Measurements from ENCODE around the gene NCAPG. TPM values are rescaled to one million over a fixed set of nuclear protein-coding genes. Genes with fewer than 3 reads are reported as not detected.

The NCAPG gene
- total RNA-seq, 1 donor from 2014 or later = 211 TPM

DNA sequence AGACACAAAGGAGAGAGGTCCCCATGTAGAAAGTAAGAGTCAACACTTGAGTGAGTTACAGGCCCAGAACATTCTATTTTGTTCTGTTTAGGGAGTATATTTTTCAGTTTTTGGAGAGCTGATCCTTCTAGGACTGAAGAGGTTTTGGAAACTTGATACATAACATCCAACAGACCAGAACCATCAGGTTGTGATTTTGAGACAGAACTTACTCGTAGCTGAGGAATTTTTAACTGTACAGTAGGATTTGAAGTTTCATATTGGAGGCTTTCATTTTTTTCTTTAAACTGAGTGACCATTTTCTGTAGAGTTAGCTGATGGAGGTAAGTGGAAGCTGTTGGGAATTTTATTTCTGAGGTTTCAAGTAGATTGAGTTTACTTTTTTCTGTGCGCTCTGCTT lies 73.3 kb downstream of the NCAPG start:
- Histone ChIP-seq H3F3A (ENCODE audit: low read depth) (no peaks in the 10 kb centered on the region), H3K79me2 (ENCODE audit: low read depth) (no peaks in the 10 kb centered on the region), H3K9me3 (ENCODE audit: low read depth) (no peaks in the 10 kb centered on the region), H3K4me2 (no peak overlapping the region), H3K4me3 (no peak overlapping the region), H3K27me3 (no peaks in the 10 kb centered on the region), H2AFZ (replicated peaks) (no peak overlapping the region), H3K9ac (no peak overlapping the region), H4K20me1 (ENCODE audit: low read depth) (no peaks in the 10 kb centered on the region), H3K4me1 (no peaks in the 10 kb centered on the region), H3K36me3 (no peaks in the 10 kb centered on the region), H3K27ac (no peak overlapping the region)
- no peak for DNase-seq (ENCODE audit: low spot score)
- no peaks in the 10 kb centered on the region for H3K27me3 Mint-ChIP-seq (ENCODE audit: insufficient read depth, low read depth)
- TF ChIP-seq, protein P1, sequence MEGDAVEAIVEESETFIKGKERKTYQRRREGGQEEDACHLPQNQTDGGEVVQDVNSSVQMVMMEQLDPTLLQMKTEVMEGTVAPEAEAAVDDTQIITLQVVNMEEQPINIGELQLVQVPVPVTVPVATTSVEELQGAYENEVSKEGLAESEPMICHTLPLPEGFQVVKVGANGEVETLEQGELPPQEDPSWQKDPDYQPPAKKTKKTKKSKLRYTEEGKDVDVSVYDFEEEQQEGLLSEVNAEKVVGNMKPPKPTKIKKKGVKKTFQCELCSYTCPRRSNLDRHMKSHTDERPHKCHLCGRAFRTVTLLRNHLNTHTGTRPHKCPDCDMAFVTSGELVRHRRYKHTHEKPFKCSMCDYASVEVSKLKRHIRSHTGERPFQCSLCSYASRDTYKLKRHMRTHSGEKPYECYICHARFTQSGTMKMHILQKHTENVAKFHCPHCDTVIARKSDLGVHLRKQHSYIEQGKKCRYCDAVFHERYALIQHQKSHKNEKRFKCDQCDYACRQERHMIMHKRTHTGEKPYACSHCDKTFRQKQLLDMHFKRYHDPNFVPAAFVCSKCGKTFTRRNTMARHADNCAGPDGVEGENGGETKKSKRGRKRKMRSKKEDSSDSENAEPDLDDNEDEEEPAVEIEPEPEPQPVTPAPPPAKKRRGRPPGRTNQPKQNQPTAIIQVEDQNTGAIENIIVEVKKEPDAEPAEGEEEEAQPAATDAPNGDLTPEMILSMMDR (IDR thresholded peaks at IDR 0.05) = no peak
- TF ChIP-seq EZH2 (IDR thresholded peaks at IDR 0.05) (no peak), EZH2phosphoT487 (IDR thresholded peaks at IDR 0.05) (no peak)
- H3K27ac Mint-ChIP-seq = no peak overlapping the region
- no peaks in the 10 kb centered on the region for H3K4me1 Mint-ChIP-seq
- H3K9me3 Mint-ChIP-seq = no peaks in the 10 kb centered on the region
- H3K4me3 Mint-ChIP-seq = no peak overlapping the region
- H3K36me3 Mint-ChIP-seq = peaks cover 8% of the 10 kb centered on the region

DNA sequence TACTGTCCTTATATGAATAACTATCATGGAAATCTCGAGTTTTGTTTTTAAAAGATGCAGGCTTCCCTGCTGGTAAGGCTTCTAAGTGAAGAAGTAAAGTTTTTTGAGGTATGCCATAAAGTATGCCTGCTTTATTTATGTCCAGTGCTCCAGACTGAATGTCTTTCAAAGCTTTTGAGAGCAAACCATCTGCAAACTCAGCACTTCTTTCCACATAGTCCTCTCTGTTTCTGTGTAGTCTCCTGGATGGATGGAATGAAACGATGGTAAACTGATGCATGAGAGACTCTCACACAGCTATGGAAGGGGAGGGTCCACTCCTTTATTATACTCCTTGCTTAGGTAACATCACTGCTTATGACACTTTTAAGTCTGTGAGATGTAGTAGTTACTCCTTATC lies 73.7 kb downstream of the NCAPG start:
- TF ChIP-seq, protein P1 (IDR thresholded peaks at IDR 0.05) = no peak
- TF ChIP-seq EZH2phosphoT487 (IDR thresholded peaks at IDR 0.05) (no peak), EZH2 (IDR thresholded peaks at IDR 0.05) (no peak)
- no peaks in the 10 kb centered on the region for H3K36me3 ChIP-seq
- H3K4me2 ChIP-seq = no peak overlapping the region
- no peaks in the 10 kb centered on the region for H3K4me1 ChIP-seq
- H3K79me2 ChIP-seq (ENCODE audit: low read depth) = no peaks in the 10 kb centered on the region
- Mint-ChIP-seq H3K36me3 (peaks cover 8% of the 10 kb centered on the region), H3K27me3 (ENCODE audit: insufficient read depth, low read depth) (no peaks in the 10 kb centered on the region), H3K27ac (no peak overlapping the region), H3K4me1 (no peaks in the 10 kb centered on the region), H3K4me3 (no peak overlapping the region), H3K9me3 (no peaks in the 10 kb centered on the region)
- H3K9me3 ChIP-seq (ENCODE audit: low read depth) = no peaks in the 10 kb centered on the region
- no peaks in the 10 kb centered on the region for H4K20me1 ChIP-seq (ENCODE audit: low read depth)
- no peaks in the 10 kb centered on the region for H3F3A ChIP-seq (ENCODE audit: low read depth)
- no peaks in the 10 kb centered on the region for H3K27me3 ChIP-seq
- H3K9ac ChIP-seq = no peak overlapping the region
- no peak overlapping the region for H3K27ac ChIP-seq
- no peak overlapping the region for H3K4me3 ChIP-seq
- no peak overlapping the region for H2AFZ ChIP-seq (replicated peaks)
- DNase-seq (ENCODE audit: low spot score) = no peak

DNA sequence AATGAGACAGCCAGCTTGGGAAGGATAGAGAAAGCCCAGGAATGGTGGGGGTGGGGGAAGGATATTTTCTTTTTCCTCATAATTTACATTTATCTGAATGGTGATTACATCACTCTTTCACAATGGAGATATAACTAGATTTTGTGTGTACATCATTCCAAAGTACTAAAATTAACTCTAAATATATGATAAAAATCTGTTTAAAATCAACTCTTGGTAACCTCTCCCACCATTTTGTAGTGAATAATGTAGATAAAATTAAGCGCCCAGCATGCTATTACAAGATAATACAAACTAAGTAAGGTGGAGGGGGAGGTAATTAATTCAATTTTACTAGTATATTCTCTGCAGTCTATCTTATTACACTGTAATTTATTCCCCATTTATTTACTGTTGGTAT lies 78.9 kb downstream of the NCAPG start:
- no peak overlapping the region for H3K4me3 ChIP-seq
- H3K27me3 Mint-ChIP-seq (ENCODE audit: insufficient read depth, low read depth) = no peaks in the 10 kb centered on the region
- no peaks in the 10 kb centered on the region for H3K4me1 Mint-ChIP-seq
- H3K36me3 Mint-ChIP-seq = peaks cover 5% of the 10 kb centered on the region
- H3K79me2 ChIP-seq (ENCODE audit: low read depth) = no peaks in the 10 kb centered on the region
- no peak overlapping the region for H2AFZ ChIP-seq (replicated peaks)
- H3K27me3 ChIP-seq = no peaks in the 10 kb centered on the region
- H3K9me3 Mint-ChIP-seq = no peaks in the 10 kb centered on the region
- no peaks in the 10 kb centered on the region for H3K36me3 ChIP-seq
- H4K20me1 ChIP-seq (ENCODE audit: low read depth) = no peaks in the 10 kb centered on the region
- DNase-seq (ENCODE audit: low spot score) = no peak
- H3K4me2 ChIP-seq = no peak overlapping the region
- H3K9me3 ChIP-seq (ENCODE audit: low read depth) = no peaks in the 10 kb centered on the region
- H3K4me1 ChIP-seq = no peaks in the 10 kb centered on the region
- no peak overlapping the region for H3K4me3 Mint-ChIP-seq
- TF ChIP-seq, protein P1 (IDR thresholded peaks at IDR 0.05) = no peak
- TF ChIP-seq EZH2phosphoT487 (IDR thresholded peaks at IDR 0.05) = no peak
- TF ChIP-seq EZH2 (IDR thresholded peaks at IDR 0.05) = no peak
- no peak overlapping the region for H3K27ac ChIP-seq
- H3K9ac ChIP-seq = no peak overlapping the region
- H3F3A ChIP-seq (ENCODE audit: low read depth) = no peaks in the 10 kb centered on the region
- H3K27ac Mint-ChIP-seq = no peak overlapping the region

All from neural progenitor cell (in vitro differentiated cells).